ENCODE results near the gene EIF3K.

DNA sequence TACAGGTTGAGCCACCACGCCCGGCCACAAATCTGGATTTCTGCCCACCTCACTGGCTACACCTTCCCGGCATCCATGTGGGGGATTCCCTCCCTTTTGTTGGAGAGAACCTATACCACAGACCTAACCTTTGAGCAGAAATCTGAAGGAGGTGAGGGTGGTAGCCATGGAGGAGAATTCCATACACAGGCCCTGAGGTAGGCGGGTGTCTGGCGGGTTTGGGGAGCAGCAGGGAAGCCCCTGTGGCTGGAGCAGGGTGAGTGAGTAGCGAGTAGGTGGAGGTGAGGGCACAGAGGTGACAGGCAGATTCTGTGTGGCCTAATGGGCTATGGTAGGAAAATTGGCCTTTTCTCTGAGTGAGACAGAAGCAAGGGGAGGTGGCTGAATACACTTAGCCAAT is 10.6 kb downstream of the EIF3K start:
- TF ChIP-seq EP300 (IDR thresholded peaks at IDR 0.05) = no peak
- TF ChIP-seq, protein P1, sequence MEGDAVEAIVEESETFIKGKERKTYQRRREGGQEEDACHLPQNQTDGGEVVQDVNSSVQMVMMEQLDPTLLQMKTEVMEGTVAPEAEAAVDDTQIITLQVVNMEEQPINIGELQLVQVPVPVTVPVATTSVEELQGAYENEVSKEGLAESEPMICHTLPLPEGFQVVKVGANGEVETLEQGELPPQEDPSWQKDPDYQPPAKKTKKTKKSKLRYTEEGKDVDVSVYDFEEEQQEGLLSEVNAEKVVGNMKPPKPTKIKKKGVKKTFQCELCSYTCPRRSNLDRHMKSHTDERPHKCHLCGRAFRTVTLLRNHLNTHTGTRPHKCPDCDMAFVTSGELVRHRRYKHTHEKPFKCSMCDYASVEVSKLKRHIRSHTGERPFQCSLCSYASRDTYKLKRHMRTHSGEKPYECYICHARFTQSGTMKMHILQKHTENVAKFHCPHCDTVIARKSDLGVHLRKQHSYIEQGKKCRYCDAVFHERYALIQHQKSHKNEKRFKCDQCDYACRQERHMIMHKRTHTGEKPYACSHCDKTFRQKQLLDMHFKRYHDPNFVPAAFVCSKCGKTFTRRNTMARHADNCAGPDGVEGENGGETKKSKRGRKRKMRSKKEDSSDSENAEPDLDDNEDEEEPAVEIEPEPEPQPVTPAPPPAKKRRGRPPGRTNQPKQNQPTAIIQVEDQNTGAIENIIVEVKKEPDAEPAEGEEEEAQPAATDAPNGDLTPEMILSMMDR (IDR thresholded peaks at IDR 0.05) = no peak
- no peak for TF ChIP-seq POLR2A (IDR thresholded peaks at IDR 0.05)
- no peak for TF ChIP-seq POLR2AphosphoS5 (IDR thresholded peaks at IDR 0.05)

All from upper lobe of left lung (tissue), 4 donors.